ENCODE measurements around the gene SCIN.
"Not testable (repeated sequence)": the region's sequence is repeated elsewhere in the genome, so short reads cannot be mapped to it uniquely, and the experiment has no call there.

Gene SCIN

GRCh38 chr7:12612622-12613021, 42.1 kb downstream of the SCIN start:
- DNase-seq (ENCODE audit: low read depth in 2 of 2): no peak

- no peak for DNase-seq (ENCODE audit: low read depth in 2 of 2)
Measured at GRCh38 chr7:12619461-12620069, 49.0 kb downstream of the SCIN start.

- no peak for DNase-seq (ENCODE audit: low read depth in 2 of 2)
Measured at GRCh38 chr7:12620371-12620770, 49.9 kb downstream of the SCIN start.

GRCh38 chr7:12623223-12623622, 52.7 kb downstream of the SCIN start:
- DNase-seq (ENCODE audit: low read depth in 2 of 2): no peak

- DNase-seq (ENCODE audit: low read depth in 2 of 2): no peak
Measured at GRCh38 chr7:12623885-12624498, 53.5 kb downstream of the SCIN start.

- DNase-seq (ENCODE audit: low read depth in 2 of 2): no peak
Measured at GRCh38 chr7:12625836-12626235, 55.3 kb downstream of the SCIN start.

- DNase-seq (ENCODE audit: low read depth in 2 of 2): no peak
Measured at GRCh38 chr7:12629816-12630512, 59.4 kb downstream of the SCIN start.

- no peak for DNase-seq (ENCODE audit: low read depth in 2 of 2)
Measured at GRCh38 chr7:12630513-12630819, 59.9 kb downstream of the SCIN start.

- DNase-seq (ENCODE audit: low read depth in 2 of 2): no peak
Measured at GRCh38 chr7:12633582-12633981, 63.1 kb downstream of the SCIN start.

- DNase-seq (ENCODE audit: low read depth in 2 of 2): no peak
Measured at GRCh38 chr7:12635830-12636229, 65.3 kb downstream of the SCIN start.

GRCh38 chr7:12637328-12637727, 66.8 kb downstream of the SCIN start:
- no peak for DNase-seq (ENCODE audit: low read depth in 2 of 2)

- no peak for DNase-seq (ENCODE audit: low read depth in 2 of 2)
Measured at GRCh38 chr7:12637819-12638592, 67.5 kb downstream of the SCIN start.

- no peak for DNase-seq (ENCODE audit: low read depth in 2 of 2)
Measured at GRCh38 chr7:12638851-12639456, 68.4 kb downstream of the SCIN start.

- no peak for DNase-seq (ENCODE audit: low read depth in 2 of 2)
Measured at GRCh38 chr7:12640299-12641096, 70.0 kb downstream of the SCIN start.

- no peak for DNase-seq (ENCODE audit: low read depth in 2 of 2)
Measured at GRCh38 chr7:12641196-12641595, 70.7 kb downstream of the SCIN start.

GRCh38 chr7:12642508-12642907, 72.0 kb downstream of the SCIN start:
- DNase-seq (ENCODE audit: low read depth in 2 of 2): no peak

- DNase-seq (ENCODE audit: low read depth in 2 of 2): no peak
Measured at GRCh38 chr7:12643001-12643643, 72.6 kb downstream of the SCIN start.

GRCh38 chr7:12643644-12644043, 73.1 kb downstream of the SCIN start:
- no peak for DNase-seq (ENCODE audit: low read depth in 2 of 2)

- DNase-seq (ENCODE audit: low read depth in 2 of 2): not testable (repeated sequence)
Measured at GRCh38 chr7:12645212-12645611, 74.7 kb downstream of the SCIN start.

GRCh38 chr7:12646139-12646538, 75.6 kb downstream of the SCIN start:
- no peak for DNase-seq (ENCODE audit: low read depth in 2 of 2)

Data from stimulated activated CD4-positive, alpha-beta T cell treated with anti-CD3 and anti-CD28 coated beads, Interleukin-4, amount 100 ng/mL, for 48 hours (primary cell).